GM23338 (cell line): ENCODE results near the gene STX16. TPM values are rescaled to one million over a fixed set of nuclear protein-coding genes. Genes with fewer than 3 reads are reported as not detected.

Experiments used
- ATAC-seq: fragments of 200-7000 bp; cut with Tn5 transposase; 3 replicates; pipeline ENCODE4 v1.9.1; 2020
- DNase-seq: peaks from one replicate; pipeline ENCODE4 v3.0.0-alpha.2; 2015; ENCODE audit warnings: low spot score
- H2AFZ ChIP-seq: fragments of 200-600 bp; sonication (generic); 2 replicates; pipeline ENCODE4 v1.8.0; 2016; ENCODE audit warnings: antibody characterized with exemption, mild to moderate bottlenecking, moderate library complexity
- H3F3A ChIP-seq: fragments of 200-600 bp; sonication (generic); replicated peaks from 2 replicates; pipeline ENCODE4 v1.8.0; 2017; ENCODE audit warnings: antibody characterized with exemption, mixed run types, low read depth
- H3K27ac ChIP-seq: fragments of 200-600 bp; sonication (generic); 2 replicates; pipeline ENCODE4 v1.6.1; 2016; ENCODE audit warnings: low read depth
- H3K27me3 ChIP-seq: fragments of 200-600 bp; sonication (generic); 2 replicates; pipeline ENCODE4 v1.8.0; 2016; ENCODE audit warnings: mild to moderate bottlenecking, mixed run types, moderate library complexity; ENCODE audit not compliant: insufficient read depth
- H3K36me3 ChIP-seq: fragments of 200-600 bp; sonication (generic); 2 replicates; pipeline ENCODE4 v1.8.0; 2016; ENCODE audit warnings: mild to moderate bottlenecking; ENCODE audit not compliant: insufficient read depth
- H3K4me1 ChIP-seq: fragments of 200-600 bp; sonication (generic); 2 replicates; pipeline ENCODE4 v1.8.0; 2016; ENCODE audit warnings: mild to moderate bottlenecking, moderate library complexity; ENCODE audit not compliant: insufficient read depth
- H3K4me2 ChIP-seq: fragments of 200-600 bp; sonication (generic); 2 replicates; pipeline ENCODE4 v1.7.1; 2017; ENCODE audit warnings: mixed run types
- H3K4me3 ChIP-seq: fragments of 200-600 bp; sonication (generic); 2 replicates; pipeline ENCODE4 v1.6.1; 2016; ENCODE audit warnings: mixed run types
- H3K79me2 ChIP-seq: fragments of 200-600 bp; sonication (generic); replicated peaks from 2 replicates; pipeline ENCODE4 v1.8.0; 2017; ENCODE audit warnings: mild to moderate bottlenecking; ENCODE audit not compliant: insufficient read depth
- H3K9me2 ChIP-seq: fragments of 200-600 bp; sonication (generic); 2 replicates; pipeline ENCODE4 v1.8.0; 2017; ENCODE audit not compliant: insufficient read depth
- H4K20me1 ChIP-seq: fragments of 200-600 bp; sonication (generic); replicated peaks from 2 replicates; pipeline ENCODE4 v1.8.0; 2017; ENCODE audit warnings: mild to moderate bottlenecking; ENCODE audit not compliant: insufficient read depth
- H3K27ac Mint-ChIP-seq: 2 replicates; pipeline ENCODE4 v1.8.0; 2020; ENCODE audit warnings: inconsistent platforms, mild to moderate bottlenecking, moderate library complexity, mixed read lengths
- H3K27me3 Mint-ChIP-seq: 3 replicates; pipeline ENCODE4 v1.8.0; 2022; ENCODE audit warnings: low read depth, mild to moderate bottlenecking, moderate library complexity, mixed read lengths, inconsistent platforms; ENCODE audit not compliant: insufficient read depth, poor library complexity
- H3K36me3 Mint-ChIP-seq: 3 replicates; pipeline ENCODE4 v1.8.0; 2021; ENCODE audit warnings: low read depth, mild to moderate bottlenecking, inconsistent platforms, moderate library complexity, mixed read lengths
- H3K4me1 Mint-ChIP-seq: 3 replicates; pipeline ENCODE4 v1.8.0; 2020; ENCODE audit warnings: mild to moderate bottlenecking, inconsistent platforms, mixed read lengths
- H3K4me3 Mint-ChIP-seq: 3 replicates; pipeline ENCODE4 v1.8.0; 2021; ENCODE audit warnings: moderate library complexity, mild to moderate bottlenecking, inconsistent platforms, mixed read lengths
- H3K9me3 Mint-ChIP-seq: 3 replicates; pipeline ENCODE4 v1.8.0; 2020; ENCODE audit warnings: moderate library complexity, mild to moderate bottlenecking, inconsistent platforms, mixed read lengths
- CREB1 ChIP-seq: fragments of 250-450 bp; sonication (Bioruptor Pico); IDR thresholded peaks from 2 replicates; pipeline ENCODE4 v1.5.0; 2020; ENCODE audit warnings: low read depth, mild to moderate bottlenecking, moderate library complexity
- CTCF ChIP-seq, 2 experiments: fragments of 200-600 bp in 1 of 2; sonication (generic) in 1 of 2; conservative IDR thresholded peaks; 2 replicates each; pipeline versions ENCODE4 v1.5.1 to v1.6.1; 2016 to 2017; ENCODE audit warnings: antibody characterized with exemption in 2 of 2, low read depth in 2 of 2, mild to moderate bottlenecking in 2 of 2, moderate library complexity in 1 of 2
- ETS1 ChIP-seq: IDR thresholded peaks from 2 replicates; pipeline ENCODE4 v1.6.1; 2016; ENCODE audit warnings: antibody characterized with exemption
- EZH2phosphoT487 ChIP-seq: fragments of 200-600 bp; sonication (generic); IDR thresholded peaks from one replicate; pipeline ENCODE4 v1.8.1; 2018; ENCODE audit warnings: antibody characterized with exemption; ENCODE audit not compliant: unreplicated experiment
- JUNB ChIP-seq: IDR thresholded peaks from one replicate; pipeline ENCODE4 v1.6.1; 2016; ENCODE audit warnings: antibody characterized with exemption; ENCODE audit not compliant: unreplicated experiment
- NANOG ChIP-seq: IDR thresholded peaks from 2 replicates; pipeline ENCODE4 v1.6.1; 2016; ENCODE audit warnings: antibody characterized with exemption, borderline replicate concordance
- STAT1 ChIP-seq: IDR thresholded peaks from one replicate; pipeline ENCODE4 v1.6.1; 2016; ENCODE audit warnings: antibody characterized with exemption; ENCODE audit not compliant: unreplicated experiment
- ZNF114 ChIP-seq: fragments of 250-450 bp; sonication (Bioruptor Pico); IDR thresholded peaks from 2 replicates; pipeline ENCODE4 v1.5.0; 2020; ENCODE audit warnings: mild to moderate bottlenecking, moderate library complexity
- ZNF331 ChIP-seq: fragments of 250-450 bp; sonication (Bioruptor Pico); IDR thresholded peaks from 2 replicates; pipeline ENCODE4 v1.5.0; 2020; ENCODE audit warnings: low read depth, mild to moderate bottlenecking, moderate library complexity
- ZNF462 ChIP-seq: fragments of 250-450 bp; sonication (Bioruptor Pico); IDR thresholded peaks from 2 replicates; pipeline ENCODE4 v1.5.0; 2020; ENCODE audit warnings: mild to moderate bottlenecking, moderate library complexity
- polyA plus RNA-seq: library from polyadenylated mRNA; unstranded; fragments of >200 nt; fragmentation: Nextera tagmentation; extraction: Ambion mirVana; gene quantifications from 2 replicates; pipeline ENCODE4 v1.2.1, GENCODE V29; 2016
- total RNA-seq: library from RNA; depleted of rRNA; stranded (reverse); fragments of >200 nt; shearing (Covaris generic); gene quantifications from 2 replicates; pipeline ENCODE4 v1.2.3, GENCODE V29; 2014

Gene STX16
- total and polyA plus RNA-seq, 2 experiments from 2014 or later, result 31.2 to 70.5 TPM

GRCh38 chr20:58705208-58705926, 54.3 kb downstream of the STX16 start (continued):
- TF ChIP-seq ZNF462 (CRISPR knock-in tag) (no peak), ETS1 (no peak), EZH2phosphoT487 (no peak), STAT1 (no peak), ZNF114 (no peak)

- TF ChIP-seq CREB1 (CRISPR knock-in tag) (no peak), NANOG (no peak), ETS1 (no peak), ZNF331 (CRISPR knock-in tag) (no peak), CTCF (conservative IDR thresholded peaks at IDR 0.05; ENCODE audit: low read depth in 2 of 2) (no peak), JUNB (no peak), ZNF114 (no peak)
- DNase-seq (no peak), ATAC-seq (no peak)
- Histone ChIP-seq H3K9me2 (no peaks in the 10 kb centered on the region), H3K36me3 (0 out of 2 replicates have a peak, but pooled peaks cover 9% of the 10 kb centered on the region), H3K79me2 (no peaks in the 10 kb centered on the region), H2AFZ (no peak overlapping the region), H3K4me3 (no peak overlapping the region), H4K20me1 (no peaks in the 10 kb centered on the region), H3K4me1 (no peaks in the 10 kb centered on the region), H3K4me2 (no peak overlapping the region), H3K27ac (no peak overlapping the region), H3F3A (no peaks in the 10 kb centered on the region), H3K27me3 (no peaks in the 10 kb centered on the region)
- Mint-ChIP-seq H3K27ac (no peak overlapping the region), H3K4me3 (no peak overlapping the region), H3K36me3 (peaks cover 47% of the 10 kb centered on the region), H3K27me3 (peaks cover 7% of the 10 kb centered on the region), H3K9me3 (peaks cover 7% of the 10 kb centered on the region; the same call in 2 of the 3 replicates), H3K4me1 (peaks cover 11% of the 10 kb centered on the region)
Observed at GRCh38 chr20:58706150-58706892, 55.2 kb downstream of the STX16 start.
